Epidermal melanocyte (primary cell): ENCODE measurements around the gene PTPRT.

ENCODE experiments used
- DNase-seq: peaks from one replicate; pipeline ENCODE4 v3.0.0; 2011; ENCODE audit warnings: low spot score; ENCODE audit not compliant: insufficient read length

PTPRT gene

DNA sequence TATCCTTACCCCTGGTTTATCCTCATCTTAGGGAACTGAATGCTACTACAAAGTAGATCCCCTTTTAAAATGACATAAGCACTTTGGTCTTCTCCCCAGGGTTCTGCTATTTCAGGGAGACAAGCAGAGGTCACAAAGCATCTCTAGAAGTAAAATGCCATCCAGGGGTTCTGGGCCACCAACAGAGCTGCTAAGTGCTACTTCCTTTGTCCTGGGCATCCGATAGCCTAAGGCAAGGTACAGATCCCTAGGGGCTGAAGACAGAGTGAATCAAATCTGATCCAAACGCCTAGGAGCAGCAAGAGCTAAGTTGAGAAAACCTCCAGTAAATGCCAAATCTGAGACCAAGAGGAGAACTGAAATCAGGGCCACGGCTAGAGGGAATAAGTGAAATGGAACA lies 161.2 kb downstream of the PTPRT start:
- DNase-seq, result no peak

DNA sequence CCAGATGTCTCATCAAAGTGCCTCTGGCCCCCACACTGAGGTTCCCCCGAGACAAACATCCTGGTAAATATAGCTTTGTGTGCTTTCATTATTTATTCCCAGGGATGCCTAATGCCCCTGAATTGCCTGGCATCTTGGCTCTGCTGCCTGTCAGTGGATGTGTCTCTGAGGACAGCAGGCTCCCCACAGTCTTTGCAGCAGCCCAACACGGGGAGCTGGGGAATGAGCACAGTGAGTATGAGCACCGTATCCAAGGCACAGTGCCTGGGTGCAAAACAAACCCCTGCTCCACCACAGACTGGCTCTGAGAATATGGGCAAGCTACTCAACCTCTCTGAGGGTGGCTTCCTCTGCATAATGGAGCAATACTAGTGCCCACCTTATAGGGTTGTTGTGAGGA lies 165.9 kb downstream of the PTPRT start:
- no peak for DNase-seq

DNA sequence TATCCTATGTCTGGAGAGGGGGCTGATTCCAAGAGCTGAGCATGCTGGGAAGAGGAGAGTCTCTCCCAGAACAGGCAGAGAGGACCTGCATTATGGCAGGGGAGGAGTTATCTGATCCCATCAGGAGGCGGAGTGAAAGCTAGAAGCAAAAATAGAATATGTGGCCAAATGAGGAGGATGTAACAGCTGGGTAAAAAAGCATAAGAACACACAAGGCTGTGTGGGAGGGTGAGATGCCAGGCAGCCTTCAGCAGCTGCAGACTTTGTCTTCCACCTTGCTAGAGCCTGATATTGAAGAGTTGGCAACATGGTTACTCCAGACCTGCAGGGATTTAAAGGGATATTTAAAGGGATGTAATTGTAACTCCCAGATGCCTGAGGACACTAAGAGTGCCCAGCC lies 167.1 kb downstream of the PTPRT start:
- DNase-seq, result no peak

DNA sequence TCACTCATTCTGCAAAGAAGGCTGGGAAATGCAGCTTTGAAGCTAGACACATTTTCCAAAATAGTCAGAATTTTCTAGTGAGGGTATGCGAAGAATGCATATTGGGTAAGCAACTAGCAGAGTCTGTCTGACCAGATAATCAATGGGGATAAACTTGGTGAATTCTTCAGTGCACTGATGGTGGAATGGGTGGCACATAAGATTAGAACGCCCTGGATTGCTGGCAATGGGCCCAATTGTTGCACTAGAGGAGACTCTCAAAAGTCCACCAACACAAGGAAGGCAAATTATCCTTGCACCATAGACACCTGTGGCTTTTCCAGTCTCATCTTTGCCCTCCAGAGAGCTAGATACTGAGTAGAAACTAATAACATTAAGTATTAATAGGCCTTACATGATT lies 167.6 kb downstream of the PTPRT start:
- DNase-seq, result no peak

DNA sequence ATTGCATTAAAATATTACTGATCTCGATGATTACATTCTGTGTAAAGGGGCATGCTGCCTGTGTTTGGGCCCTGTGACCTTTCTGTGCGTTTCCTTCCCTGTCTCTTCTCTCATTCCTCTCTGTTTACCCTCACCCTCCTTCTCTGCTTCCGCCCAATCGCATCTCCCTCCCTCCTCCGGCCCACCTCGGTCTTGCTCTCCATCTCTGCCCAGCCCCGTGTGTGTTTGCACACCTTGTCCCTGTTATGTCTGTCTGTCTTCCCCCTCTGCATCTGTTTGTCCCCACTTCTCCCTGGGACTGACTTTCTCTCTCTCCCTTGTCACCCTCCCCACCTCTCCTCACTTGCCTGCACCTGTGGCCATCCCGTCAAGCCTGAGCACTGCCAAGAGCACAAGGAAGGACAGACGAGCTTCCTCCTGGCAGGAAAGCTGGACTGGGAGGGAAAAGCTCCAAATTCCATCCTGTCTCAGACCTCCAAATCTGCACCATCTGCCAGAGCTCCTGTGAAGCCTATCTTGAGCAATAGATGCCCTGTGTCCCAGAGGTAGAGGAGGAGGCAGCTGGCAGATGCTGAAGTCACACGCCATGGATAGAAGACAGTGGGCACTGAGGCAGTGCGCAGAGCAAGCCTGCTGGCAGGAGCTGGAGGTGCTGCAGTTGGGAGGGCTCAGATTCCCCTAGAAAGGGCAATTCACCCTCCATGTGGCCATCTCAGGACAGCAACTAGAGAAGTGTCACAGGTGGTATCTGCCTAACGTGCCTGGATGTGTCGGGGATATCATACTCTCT lies 172.3 kb downstream of the PTPRT start:
- DNase-seq, result no peak

DNA sequence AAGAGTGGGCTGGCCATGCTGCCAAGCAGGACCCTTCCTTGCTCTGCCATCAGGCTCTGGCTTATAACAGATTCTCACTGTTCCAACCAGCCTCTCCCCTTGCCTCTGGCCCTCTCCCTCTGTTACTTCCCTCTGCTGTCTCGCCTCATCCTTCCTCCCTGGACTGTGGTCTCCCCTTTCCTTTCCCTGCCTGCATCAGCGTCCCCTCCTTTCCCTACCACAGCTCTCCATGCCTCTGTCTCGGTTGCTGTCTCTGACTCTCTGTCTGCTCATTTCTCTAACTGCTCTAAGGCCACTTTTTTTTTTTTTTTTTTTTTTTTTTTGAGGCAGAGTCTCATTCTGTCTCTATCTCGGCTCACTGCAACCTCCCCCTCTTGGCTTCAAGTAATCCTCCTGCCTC lies 173.4 kb downstream of the PTPRT start:
- DNase-seq, result no peak

DNA sequence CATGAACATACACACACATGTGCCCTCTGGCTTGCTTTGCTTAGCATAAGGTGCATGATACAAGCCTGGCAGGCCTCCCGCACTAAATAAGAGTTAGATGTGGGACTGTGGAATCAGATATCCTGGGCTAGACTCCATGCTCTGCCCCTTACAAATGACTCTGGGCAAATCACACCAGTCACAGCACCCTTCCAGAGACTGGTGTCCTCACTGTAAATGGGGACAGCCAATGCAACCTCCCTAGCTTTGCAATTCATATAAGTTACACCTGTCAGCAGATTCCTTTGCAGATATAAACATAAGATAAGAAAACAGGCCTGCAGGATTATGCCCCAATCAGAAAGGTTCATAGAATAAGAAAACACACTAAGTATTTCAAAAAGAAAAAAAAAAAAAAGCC lies 174.1 kb downstream of the PTPRT start:
- DNase-seq, result no peak

DNA sequence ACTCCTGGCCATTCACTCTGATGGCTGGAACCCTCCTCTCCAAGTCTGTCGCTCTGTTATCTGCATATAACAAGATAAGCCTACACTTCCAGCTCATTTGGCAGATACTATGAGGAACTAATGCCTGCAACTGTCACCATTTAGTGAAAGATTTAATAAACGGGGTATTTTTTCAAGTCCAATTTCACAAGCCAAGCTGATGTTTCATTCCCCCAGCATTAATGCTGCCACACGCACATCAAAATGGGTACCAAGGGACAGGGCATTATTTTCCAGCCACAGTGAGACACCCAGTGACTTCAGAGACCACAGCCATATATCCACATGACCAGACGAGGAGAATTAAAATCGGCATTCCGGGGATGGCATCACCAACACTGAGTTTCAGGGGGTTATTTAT lies 175.5 kb downstream of the PTPRT start:
- DNase-seq, result no peak

DNA sequence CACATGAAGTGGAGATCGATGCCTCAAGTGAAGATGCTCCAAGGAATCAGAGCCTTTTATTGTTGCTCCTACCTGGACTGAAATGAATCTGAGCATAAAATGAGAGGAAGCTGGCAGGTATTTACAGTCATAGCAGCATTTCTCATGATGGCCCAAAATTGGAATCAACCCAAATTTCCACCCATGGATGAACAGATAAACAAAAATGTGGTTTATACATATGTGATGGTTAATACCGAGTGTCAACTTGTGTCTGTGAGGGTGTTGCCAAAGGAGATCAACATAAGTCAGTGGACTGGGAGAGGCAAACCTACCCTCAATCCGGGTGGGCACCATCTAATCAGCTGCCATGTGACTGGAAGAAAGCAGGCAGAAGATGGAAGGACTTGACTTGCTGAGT lies 178.2 kb downstream of the PTPRT start:
- DNase-seq, result no peak

DNA sequence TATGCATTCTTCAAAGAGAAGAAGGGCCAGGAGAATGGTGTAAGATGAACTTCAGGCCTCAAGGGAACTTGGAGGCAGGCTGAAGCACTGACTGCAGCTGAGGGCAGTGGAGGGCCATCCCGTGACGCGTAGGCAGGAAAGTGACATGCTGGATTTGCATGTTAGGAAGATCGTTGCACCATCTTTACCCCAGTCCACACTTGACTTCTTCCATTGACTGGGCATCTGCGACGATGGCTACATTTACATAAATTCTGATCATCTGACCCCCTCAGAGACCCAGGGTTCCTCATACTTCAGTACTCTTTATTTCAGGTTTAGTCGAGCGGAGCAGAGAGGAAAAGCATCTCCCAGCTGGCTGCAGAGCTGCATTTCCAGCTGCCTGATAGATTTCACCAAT lies 180.2 kb downstream of the PTPRT start:
- no peak for DNase-seq

DNA sequence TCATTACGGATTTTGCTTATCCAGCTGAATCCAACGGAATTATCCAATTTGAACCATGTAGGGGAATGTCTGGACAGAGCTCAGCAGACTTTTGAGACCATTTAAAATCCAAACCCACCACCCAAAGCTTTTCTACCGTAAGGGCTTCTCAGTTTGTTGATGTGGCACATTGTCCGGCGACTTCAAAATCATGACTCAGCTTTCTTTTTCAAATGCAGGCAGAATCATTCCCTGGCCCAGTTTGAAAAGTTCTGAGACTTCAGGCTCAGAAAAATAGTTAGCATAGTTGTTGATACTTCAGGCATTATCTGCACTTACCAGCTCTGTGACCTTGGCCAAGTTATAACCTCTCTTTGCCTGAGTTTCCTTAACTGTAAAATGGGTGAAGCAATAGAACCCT lies 182.2 kb downstream of the PTPRT start:
- no peak for DNase-seq

DNA sequence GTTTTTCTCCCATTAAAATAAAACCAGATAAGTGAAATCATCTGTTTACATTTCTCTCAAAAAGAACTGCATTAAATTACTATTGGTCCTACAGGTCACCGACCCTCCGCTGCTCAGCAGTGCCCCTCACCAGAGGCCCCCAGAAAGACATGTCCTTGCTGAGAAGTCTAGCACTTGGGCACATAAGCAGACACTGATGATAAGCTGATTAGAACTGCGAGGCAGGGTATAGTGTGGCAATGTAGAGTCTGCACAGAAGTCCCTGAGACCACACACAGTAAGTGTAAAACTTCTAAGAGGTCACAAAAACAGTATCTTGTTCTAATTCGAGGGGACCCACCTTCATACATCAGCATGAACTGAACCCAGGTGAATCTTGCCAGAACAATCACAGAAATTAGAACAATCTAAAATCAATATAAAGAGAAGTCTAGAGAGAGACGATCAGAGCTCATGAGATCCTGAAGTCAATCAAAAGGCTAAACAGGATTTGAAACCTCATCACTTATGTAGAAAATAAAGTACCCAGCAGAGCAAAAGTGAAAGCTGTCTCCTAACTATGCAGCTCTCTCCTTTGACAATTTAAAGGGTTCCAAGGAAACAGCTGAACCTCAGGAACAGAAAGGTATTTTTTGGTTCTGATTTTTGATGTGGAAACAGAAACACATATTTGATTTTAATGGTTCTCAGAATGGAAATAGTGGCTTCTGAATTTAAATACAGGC lies 182.9 kb downstream of the PTPRT start:
- DNase-seq, result no peak

DNA sequence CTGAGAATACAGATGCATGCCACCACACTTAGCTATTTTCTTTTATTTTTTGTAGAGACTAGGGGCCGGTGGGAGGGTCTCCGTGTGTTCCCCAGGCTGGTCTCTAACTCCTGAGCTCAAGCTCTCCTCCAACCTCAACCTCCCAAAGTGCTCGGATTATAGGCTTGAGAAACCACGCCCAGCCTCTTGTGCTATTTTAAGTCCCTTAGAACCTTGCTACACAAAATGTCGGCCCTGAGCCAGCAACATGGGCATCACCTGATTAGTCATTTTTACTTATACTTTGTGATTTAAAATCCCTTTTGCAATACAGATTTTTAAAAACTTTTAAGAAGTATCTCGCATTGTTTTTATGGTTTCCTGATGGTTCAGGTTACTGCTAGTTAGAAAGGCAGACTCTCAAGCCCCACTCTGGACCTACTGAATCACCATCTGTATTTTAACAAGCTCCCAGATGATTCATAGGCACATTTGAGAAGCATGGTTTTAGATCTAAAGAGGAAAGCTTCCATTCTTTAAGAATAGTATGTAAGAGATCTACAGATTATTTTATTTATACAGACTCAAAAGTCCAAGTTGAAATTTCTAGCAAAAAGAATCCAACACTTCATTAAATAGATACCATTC lies 186.3 kb downstream of the PTPRT start:
- no peak for DNase-seq

DNA sequence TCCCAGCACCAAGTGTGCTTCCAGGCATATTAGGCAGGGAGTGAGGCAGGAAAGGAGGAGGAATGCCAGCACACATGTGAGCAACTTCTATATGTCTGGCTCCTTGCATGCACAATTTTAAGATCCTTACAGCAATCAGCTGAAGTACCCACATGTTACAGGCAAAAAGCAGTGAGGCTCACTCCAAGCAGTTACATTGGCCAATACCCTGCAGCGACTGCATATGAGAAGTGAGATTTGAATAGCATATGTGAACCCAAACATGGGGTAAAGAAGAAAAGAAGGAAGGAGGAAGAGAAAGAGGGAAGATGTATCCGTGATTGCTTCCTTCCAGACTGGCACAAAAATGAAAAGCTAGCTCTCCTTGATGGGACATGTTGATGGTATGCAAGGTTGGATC lies 193.6 kb downstream of the PTPRT start:
- no peak for DNase-seq

DNA sequence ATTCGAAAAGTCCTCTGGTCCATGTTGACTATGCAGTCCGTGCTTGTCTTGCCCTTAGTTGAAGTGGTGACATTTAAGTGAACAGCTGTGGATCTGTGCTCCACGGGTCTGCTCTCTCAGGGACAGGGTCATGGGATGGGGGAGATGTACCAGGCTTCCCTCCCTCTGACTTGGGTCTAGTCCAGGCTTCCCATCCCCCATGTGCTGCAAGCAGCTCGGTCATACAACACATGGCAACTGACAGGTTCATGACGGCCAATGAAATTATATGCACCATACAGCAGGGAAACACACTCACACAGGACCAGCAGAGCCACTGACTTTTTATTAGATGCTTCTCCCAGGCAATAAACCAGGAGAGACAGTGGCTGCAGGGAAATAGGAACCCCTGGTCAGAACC lies 201.4 kb downstream of the PTPRT start:
- DNase-seq, result no peak

DNA sequence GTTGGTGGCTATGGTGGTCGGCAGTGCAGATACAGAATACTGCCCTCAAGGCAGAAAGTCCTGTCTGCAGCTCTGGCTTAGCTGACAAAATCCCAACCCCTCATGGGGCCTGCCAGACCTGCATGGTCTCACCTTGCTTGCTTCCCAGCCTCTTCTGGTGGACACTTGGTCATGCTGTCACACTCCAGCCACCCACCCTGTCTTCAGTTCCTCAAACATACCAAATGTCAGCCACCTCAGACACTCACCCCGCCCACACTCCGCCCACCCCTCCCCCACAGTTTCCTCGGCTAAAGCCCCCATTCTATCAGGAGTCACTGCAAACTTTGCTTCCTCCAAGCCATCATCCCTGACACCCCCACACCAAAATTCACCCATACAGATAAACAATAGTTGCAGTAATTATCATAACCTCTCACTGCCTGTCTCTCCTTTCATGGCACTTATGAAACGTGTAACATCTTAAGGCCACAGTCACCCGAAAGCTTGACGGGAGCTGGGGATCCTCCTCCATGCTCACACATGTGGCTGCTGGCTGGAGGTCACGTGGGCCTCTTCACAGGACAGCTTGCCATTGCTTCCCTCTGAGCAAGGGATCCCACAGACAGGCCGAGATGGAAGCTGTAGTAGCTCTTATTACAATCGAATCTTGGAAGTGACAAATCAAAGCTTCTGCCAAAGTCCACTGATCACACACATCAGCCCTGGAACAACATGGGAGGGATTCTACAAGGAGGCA lies 202.2 kb downstream of the PTPRT start:
- DNase-seq, result no peak

DNA sequence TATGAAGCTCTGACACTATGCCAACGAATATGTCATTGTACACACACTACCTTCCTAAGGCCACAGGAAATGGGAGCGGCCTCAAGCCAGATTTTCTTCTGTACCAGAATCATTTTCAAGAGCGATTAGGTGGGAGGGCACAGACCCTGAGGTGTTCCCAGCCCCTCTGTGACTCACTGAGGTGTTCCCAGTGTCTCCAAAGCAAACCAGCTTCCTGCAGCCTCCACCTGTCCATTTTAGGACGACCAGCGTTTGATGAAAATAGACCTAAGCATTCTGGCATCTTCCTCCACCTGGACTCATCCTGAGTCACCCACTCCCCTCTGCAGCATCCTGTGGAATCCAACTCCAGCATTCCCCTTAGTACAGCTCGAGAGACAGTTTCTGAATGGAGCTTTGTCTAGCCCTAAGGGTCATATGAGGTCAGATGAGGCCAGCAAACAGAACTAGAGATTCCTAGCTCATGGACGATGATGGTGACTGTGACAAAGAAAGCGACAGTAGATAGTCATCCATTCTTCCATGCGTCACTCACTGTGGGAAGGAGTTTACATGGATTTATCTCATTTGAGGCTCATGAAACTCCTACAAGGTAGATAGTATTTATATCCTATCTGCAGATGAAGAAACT lies 203.4 kb downstream of the PTPRT start:
- no peak for DNase-seq

DNA sequence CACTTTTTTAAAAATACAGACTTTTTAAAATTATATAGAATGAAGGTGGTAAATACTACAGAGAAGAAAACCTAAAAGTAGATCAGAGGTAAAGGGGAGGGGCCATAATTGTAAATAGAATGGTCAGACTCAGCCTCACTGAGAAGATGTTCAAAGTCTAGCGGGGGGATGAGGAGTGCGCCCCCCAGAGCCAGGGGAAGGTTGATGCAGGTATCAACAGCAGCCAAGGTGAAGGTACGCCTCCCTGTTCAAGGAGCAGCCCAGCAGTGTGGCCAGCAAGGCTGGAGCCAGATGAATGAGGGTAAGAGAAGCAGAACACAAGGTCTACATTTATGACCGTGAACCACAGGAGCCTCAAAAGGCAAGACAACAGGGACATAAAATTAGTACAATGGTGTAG lies 204.1 kb downstream of the PTPRT start:
- DNase-seq, result no peak

DNA sequence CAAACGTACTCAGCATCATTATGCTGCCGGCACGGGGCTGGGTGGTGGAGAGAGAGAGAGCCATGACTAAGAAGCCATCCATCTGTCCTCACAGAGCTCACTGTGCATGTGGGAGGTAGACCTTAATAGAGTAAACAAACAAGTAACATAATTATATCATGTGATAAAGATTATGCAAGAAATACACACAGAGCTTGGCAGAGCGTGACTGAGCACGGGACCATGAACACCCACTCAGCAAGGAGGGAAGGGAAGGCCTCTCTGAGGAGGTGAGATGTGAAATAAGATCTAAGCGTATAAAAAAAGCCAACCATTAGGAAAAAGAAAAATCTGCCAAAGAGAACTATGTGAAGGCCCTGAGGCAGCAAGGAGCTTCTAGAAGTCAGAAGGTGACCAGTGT lies 207.5 kb downstream of the PTPRT start:
- no peak for DNase-seq

DNA sequence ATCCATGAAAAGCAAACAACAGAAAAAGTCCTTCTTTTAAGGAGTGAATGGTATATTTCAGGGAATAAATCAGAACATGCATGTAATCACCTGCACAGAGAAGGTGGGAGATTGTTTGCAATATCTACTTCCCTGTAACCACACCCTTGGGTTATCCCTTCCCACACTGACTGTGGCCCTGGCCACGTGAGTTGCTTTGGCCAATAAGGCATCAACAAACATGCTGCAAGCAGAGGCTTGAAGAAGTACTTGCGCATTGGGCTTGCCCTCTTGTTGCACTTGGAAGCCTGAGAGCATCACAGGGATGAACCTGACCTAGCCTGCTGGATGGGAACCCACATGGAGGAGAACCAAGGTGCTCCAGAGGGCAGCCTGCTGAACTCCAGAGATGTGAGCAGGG lies 208.5 kb downstream of the PTPRT start:
- no peak for DNase-seq

DNA sequence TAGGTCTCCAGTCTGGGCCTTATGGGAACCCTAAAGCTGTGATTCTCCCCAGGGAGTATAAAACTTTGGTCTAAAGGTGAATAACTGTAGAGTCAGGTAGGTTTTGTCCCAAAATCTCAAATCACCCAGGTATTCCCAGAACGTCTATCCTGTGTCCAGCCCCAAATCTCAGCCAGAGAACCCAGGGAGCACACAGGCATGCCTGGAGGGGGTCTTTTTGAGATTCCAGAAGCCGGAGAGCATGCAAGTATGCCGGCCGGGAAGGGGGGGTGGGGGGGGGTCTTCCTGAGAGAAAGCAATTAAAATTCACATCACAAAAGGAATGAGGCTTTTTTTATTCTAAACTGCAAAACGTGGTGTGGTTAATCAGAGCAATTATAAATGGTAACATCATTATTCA lies 210.0 kb downstream of the PTPRT start:
- no peak for DNase-seq
